Gastrocnemius medialis (tissue), 4 donors: Measurements from ENCODE around the gene SREBF2.

ENCODE experiments used
- POLR2A ChIP-seq, 2 donors: fragments of 450-650 bp; IDR thresholded peaks; one replicate each; pipeline ENCODE4 v1.6.1; 2017; ENCODE audit warnings: antibody characterized with exemption in 2 of 2, mild to moderate bottlenecking in 2 of 2, moderate library complexity in 2 of 2
- TF ChIP-seq, protein P1 (sequence below), 5 experiments: fragments of 450-650 bp in 3 of 5; fragments of 200-600 bp in 2 of 5; sonication (generic) in 2 of 5; IDR thresholded peaks in 4 of 5; conservative IDR thresholded peaks in 1 of 5; 1 replicate in 4 of 5; 2 replicates in 1 of 5; pipeline ENCODE4 v1.5.1; 2016 to 2019; ENCODE audit warnings: antibody characterized with exemption in 5 of 5, mild to moderate bottlenecking in 3 of 5, moderate library complexity in 3 of 5

DNA sequence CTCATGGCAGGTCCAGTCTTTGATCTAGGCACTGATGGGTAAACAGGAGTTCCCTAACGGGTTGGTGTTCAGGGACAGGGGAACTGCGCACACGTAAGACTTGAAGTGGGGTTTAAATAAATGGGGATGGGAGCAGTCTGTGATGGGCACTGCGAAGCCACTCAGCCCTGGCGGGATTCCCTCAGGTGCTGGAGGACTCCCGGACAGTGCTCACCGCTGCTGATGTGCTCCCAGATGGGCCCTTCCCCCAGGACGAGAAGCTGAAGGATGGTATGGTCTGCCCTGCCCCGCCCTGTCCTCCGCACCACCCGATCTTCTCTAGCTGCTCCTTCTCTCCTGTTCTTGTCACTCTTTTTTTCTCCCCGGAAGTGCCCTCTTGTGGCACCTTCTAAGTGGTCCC, 22.9 kb upstream of the SREBF2 start:
- TF ChIP-seq, protein P1, sequence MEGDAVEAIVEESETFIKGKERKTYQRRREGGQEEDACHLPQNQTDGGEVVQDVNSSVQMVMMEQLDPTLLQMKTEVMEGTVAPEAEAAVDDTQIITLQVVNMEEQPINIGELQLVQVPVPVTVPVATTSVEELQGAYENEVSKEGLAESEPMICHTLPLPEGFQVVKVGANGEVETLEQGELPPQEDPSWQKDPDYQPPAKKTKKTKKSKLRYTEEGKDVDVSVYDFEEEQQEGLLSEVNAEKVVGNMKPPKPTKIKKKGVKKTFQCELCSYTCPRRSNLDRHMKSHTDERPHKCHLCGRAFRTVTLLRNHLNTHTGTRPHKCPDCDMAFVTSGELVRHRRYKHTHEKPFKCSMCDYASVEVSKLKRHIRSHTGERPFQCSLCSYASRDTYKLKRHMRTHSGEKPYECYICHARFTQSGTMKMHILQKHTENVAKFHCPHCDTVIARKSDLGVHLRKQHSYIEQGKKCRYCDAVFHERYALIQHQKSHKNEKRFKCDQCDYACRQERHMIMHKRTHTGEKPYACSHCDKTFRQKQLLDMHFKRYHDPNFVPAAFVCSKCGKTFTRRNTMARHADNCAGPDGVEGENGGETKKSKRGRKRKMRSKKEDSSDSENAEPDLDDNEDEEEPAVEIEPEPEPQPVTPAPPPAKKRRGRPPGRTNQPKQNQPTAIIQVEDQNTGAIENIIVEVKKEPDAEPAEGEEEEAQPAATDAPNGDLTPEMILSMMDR (IDR thresholded peaks at IDR 0.05 in 4 of 5, conservative IDR thresholded peaks at IDR 0.05 in 1 of 5): no peak
- no peak for TF ChIP-seq POLR2A (IDR thresholded peaks at IDR 0.05)
